ENCODE measurements around the gene INPP5E. TPM values are rescaled to one million over a fixed set of nuclear protein-coding genes. Genes with fewer than 3 reads are reported as not detected.

INPP5E gene
- total RNA-seq, 1 donor: 8.2 TPM

- peak; percentile 11 for DNase-seq (ENCODE audit: low read depth)
- TF ChIP-seq CTCF (IDR thresholded peaks at IDR 0.05; ENCODE audit: insufficient read depth, low read depth, low read length): no peak
- H3K4me3 ChIP-seq (ENCODE audit: low read depth, low read length): no peak overlapping the region
Observed at GRCh38 chr9:136394312-136395019, 45.2 kb downstream of the INPP5E start.

GRCh38 chr9:136393531-136393930 lies 46.1 kb downstream of the INPP5E start:
- no peak overlapping the region for H3K4me3 ChIP-seq (ENCODE audit: low read depth, low read length)

GRCh38 chr9:136392538-136393449 lies 46.9 kb downstream of the INPP5E start:
- no peak for DNase-seq (ENCODE audit: low read depth)
- no peak for TF ChIP-seq CTCF (IDR thresholded peaks at IDR 0.05; ENCODE audit: insufficient read depth, low read depth, low read length)
- H3K4me3 ChIP-seq (ENCODE audit: low read depth, low read length): no peak overlapping the region

More at GRCh38 chr9:136393531-136393930, 46.1 kb downstream of the INPP5E start:
- no peak for TF ChIP-seq CTCF (IDR thresholded peaks at IDR 0.05; ENCODE audit: insufficient read depth, low read depth, low read length)
- DNase-seq (ENCODE audit: low read depth): no peak

- no peak for DNase-seq (ENCODE audit: low read depth)
- H3K4me3 ChIP-seq (ENCODE audit: low read depth, low read length): no peak overlapping the region
- no peak for TF ChIP-seq CTCF (IDR thresholded peaks at IDR 0.05; ENCODE audit: insufficient read depth, low read depth, low read length)
Observed at GRCh38 chr9:136391737-136392537, 47.7 kb downstream of the INPP5E start.

GRCh38 chr9:136389396-136389795 lies 50.2 kb downstream of the INPP5E start:
- no peak overlapping the region for H3K4me3 ChIP-seq (ENCODE audit: low read depth, low read length)
- no peak for DNase-seq (ENCODE audit: low read depth)
- no peak for TF ChIP-seq CTCF (IDR thresholded peaks at IDR 0.05; ENCODE audit: insufficient read depth, low read depth, low read length)

- no peak for TF ChIP-seq CTCF (IDR thresholded peaks at IDR 0.05; ENCODE audit: insufficient read depth, low read depth, low read length)
- H3K4me3 ChIP-seq (ENCODE audit: low read depth, low read length): no peak overlapping the region
- no peak for DNase-seq (ENCODE audit: low read depth)
Observed at GRCh38 chr9:136387217-136387616, 52.4 kb downstream of the INPP5E start.

All from fibroblast of villous mesenchyme (primary cell).